Body of pancreas (tissue), 4 donors: ENCODE results near the gene CISH.

Source experiments
- POLR2A ChIP-seq, 3 donors: fragments of 450-650 bp; IDR thresholded peaks; one replicate each; pipeline ENCODE4 v1.6.1; 2016; ENCODE audit warnings: antibody characterized with exemption in 3 of 3, mild to moderate bottlenecking in 2 of 3
- TF ChIP-seq, protein P1 (sequence below), 7 experiments: fragments of 450-650 bp in 4 of 7; fragments of 200-600 bp in 3 of 7; sonication (generic) in 3 of 7; IDR thresholded peaks; one replicate each; pipeline ENCODE4 v1.5.1; 2016 to 2019; ENCODE audit warnings: antibody characterized with exemption in 7 of 7

DNA sequence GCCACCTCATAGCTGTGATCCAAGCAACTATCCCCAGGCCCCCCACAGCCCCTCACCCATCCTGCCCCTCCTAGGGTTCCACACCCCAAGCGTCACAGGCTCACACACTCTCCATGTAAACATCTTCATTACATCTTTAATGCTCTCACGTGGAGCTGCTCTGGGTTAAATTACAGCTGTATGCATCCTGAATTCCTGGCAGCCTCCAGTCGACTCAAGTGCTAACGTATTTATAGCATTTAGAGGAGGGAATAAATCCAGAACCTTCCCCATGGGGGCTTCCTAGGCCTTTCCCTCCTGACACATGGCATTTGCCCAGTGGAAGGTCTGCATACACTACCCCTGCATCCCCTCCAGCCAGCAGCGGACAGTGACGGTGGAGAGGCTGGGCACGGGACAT lies 53.7 kb downstream of the CISH start:
- TF ChIP-seq, protein P1, sequence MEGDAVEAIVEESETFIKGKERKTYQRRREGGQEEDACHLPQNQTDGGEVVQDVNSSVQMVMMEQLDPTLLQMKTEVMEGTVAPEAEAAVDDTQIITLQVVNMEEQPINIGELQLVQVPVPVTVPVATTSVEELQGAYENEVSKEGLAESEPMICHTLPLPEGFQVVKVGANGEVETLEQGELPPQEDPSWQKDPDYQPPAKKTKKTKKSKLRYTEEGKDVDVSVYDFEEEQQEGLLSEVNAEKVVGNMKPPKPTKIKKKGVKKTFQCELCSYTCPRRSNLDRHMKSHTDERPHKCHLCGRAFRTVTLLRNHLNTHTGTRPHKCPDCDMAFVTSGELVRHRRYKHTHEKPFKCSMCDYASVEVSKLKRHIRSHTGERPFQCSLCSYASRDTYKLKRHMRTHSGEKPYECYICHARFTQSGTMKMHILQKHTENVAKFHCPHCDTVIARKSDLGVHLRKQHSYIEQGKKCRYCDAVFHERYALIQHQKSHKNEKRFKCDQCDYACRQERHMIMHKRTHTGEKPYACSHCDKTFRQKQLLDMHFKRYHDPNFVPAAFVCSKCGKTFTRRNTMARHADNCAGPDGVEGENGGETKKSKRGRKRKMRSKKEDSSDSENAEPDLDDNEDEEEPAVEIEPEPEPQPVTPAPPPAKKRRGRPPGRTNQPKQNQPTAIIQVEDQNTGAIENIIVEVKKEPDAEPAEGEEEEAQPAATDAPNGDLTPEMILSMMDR (IDR thresholded peaks at IDR 0.05) = no peak
- TF ChIP-seq POLR2A (IDR thresholded peaks at IDR 0.05) = no peak
